ENCODE results near the gene SMAGP.

- TF ChIP-seq CTCF (IDR thresholded peaks at IDR 0.05 in 8 of 11, conservative IDR thresholded peaks at IDR 0.05 in 3 of 11) (no peak), POLR2A (IDR thresholded peaks at IDR 0.05) (no peak)
Observed at GRCh38 chr12:51242120-51242519, 28.1 kb downstream of the SMAGP start.

All from spleen (tissue), 7 donors.